ENCODE measurements around the gene CNPY1. TPM values are rescaled to one million over a fixed set of nuclear protein-coding genes. Genes with fewer than 3 reads are reported as not detected.

The CNPY1 gene
- total RNA-seq, 1 donor from 2014 or later = not detected

- TF ChIP-seq, protein P1, sequence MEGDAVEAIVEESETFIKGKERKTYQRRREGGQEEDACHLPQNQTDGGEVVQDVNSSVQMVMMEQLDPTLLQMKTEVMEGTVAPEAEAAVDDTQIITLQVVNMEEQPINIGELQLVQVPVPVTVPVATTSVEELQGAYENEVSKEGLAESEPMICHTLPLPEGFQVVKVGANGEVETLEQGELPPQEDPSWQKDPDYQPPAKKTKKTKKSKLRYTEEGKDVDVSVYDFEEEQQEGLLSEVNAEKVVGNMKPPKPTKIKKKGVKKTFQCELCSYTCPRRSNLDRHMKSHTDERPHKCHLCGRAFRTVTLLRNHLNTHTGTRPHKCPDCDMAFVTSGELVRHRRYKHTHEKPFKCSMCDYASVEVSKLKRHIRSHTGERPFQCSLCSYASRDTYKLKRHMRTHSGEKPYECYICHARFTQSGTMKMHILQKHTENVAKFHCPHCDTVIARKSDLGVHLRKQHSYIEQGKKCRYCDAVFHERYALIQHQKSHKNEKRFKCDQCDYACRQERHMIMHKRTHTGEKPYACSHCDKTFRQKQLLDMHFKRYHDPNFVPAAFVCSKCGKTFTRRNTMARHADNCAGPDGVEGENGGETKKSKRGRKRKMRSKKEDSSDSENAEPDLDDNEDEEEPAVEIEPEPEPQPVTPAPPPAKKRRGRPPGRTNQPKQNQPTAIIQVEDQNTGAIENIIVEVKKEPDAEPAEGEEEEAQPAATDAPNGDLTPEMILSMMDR (IDR thresholded peaks at IDR 0.05; ENCODE audit: partially characterized antibody, unreplicated experiment) = no peak
- H3K4me1 Mint-ChIP-seq (ENCODE audit: low read depth, unreplicated experiment) = peaks cover 8% of the 10 kb centered on the region
- H3K27me3 Mint-ChIP-seq (ENCODE audit: unreplicated experiment) = peaks cover 40% of the 10 kb centered on the region
- H3K4me3 Mint-ChIP-seq (ENCODE audit: unreplicated experiment) = no peak overlapping the region
- H3K36me3 Mint-ChIP-seq (ENCODE audit: unreplicated experiment) = no peaks in the 10 kb centered on the region
- no peak overlapping the region for H3K27ac Mint-ChIP-seq (ENCODE audit: unreplicated experiment)
- no peak for DNase-seq
- H3K9me3 Mint-ChIP-seq (ENCODE audit: unreplicated experiment) = peaks cover 18% of the 10 kb centered on the region
Measured at GRCh38 chr7:155507576-155507975, 38.8 kb downstream of the CNPY1 start.

DNA sequence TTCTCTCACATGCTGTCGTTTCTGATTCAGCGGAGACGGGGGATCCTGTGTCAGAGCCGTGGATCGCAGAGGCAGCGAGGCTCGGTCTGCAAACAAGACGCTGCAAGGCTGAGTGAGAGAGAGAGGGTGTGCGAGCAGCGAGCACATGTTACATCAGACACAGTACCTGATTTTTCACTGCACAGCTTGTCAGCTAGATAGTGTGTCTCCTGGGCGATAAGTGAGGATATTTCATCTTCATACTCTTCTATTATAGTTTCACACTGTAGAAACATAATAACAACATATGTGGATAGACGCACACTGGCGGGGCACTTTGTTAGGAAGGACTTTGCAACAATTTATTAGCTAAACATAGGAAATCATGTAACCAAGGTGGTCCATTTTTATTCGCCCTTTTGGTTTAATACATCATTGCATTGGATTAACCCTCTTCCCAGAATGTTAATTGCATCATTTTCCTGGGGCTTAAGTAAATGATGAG is 39.5 kb downstream of the CNPY1 start:
- DNase-seq = peak; percentile 62
- Mint-ChIP-seq H3K4me1 (ENCODE audit: low read depth, unreplicated experiment) (peaks cover 8% of the 10 kb centered on the region), H3K9me3 (ENCODE audit: unreplicated experiment) (peaks cover 18% of the 10 kb centered on the region), H3K36me3 (ENCODE audit: unreplicated experiment) (no peaks in the 10 kb centered on the region), H3K27ac (ENCODE audit: unreplicated experiment) (no peak overlapping the region), H3K4me3 (ENCODE audit: unreplicated experiment) (peak overlapping the region; percentile 55), H3K27me3 (ENCODE audit: unreplicated experiment) (peaks cover 40% of the 10 kb centered on the region)
- TF ChIP-seq, protein P1 (IDR thresholded peaks at IDR 0.05; ENCODE audit: partially characterized antibody, unreplicated experiment) = no peak

GRCh38 chr7:155505422-155505793 is 41.0 kb downstream of the CNPY1 start:
- peaks cover 38% of the 10 kb centered on the region for H3K27me3 Mint-ChIP-seq (ENCODE audit: unreplicated experiment)

DNA sequence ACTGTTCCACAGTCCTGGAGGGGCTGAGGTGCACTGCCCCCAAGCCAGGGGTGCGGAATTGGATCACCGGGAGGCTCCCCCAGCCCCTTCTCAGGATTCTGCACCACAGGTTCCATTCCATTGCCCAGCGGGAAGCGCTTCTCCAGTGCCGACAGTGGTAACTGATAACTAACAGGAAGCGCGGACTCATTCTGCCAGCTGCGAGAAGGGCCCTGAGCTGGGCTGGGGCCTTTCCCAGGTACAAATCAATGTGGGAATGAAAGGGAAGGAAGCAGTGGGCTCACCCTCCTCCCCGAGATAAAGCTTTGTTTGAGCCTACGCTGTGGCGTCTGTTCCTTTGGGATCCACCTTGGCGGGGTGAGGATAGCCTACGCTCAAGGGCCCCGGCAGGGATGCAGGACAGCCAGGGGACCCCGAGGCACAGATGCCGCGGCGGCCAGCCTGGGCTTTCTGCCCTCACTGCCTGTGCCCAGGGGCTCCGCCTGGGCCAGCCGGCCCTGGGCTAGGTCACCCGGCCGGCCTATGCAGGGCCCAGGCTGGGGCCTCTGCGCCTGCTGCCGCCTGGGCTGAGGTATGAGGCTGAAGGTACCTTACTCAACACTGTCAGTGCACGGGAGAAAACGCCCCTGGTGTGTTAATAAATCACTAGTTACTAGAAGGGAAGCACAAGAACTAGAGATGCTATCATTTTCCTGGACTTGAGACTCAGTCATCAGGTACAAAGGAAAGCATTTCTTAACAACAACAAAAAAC is 49.0 kb downstream of the CNPY1 start:
- TF ChIP-seq, protein P1 (IDR thresholded peaks at IDR 0.05; ENCODE audit: partially characterized antibody, unreplicated experiment) = no peak
- Mint-ChIP-seq H3K36me3 (ENCODE audit: unreplicated experiment) (no peaks in the 10 kb centered on the region), H3K4me3 (ENCODE audit: unreplicated experiment) (no peak overlapping the region), H3K4me1 (ENCODE audit: low read depth, unreplicated experiment) (no peaks in the 10 kb centered on the region), H3K9me3 (ENCODE audit: unreplicated experiment) (no peaks in the 10 kb centered on the region), H3K27me3 (ENCODE audit: unreplicated experiment) (peaks cover 6% of the 10 kb centered on the region), H3K27ac (ENCODE audit: unreplicated experiment) (no peak overlapping the region)
- DNase-seq = no peak

More at GRCh38 chr7:155505422-155505793, 41.0 kb downstream of the CNPY1 start:
- Mint-ChIP-seq H3K4me1 (ENCODE audit: low read depth, unreplicated experiment) (peaks cover 8% of the 10 kb centered on the region), H3K36me3 (ENCODE audit: unreplicated experiment) (no peaks in the 10 kb centered on the region), H3K4me3 (ENCODE audit: unreplicated experiment) (no peak overlapping the region), H3K27ac (ENCODE audit: unreplicated experiment) (no peak overlapping the region), H3K9me3 (ENCODE audit: unreplicated experiment) (peaks cover 16% of the 10 kb centered on the region)
- DNase-seq = no peak
- TF ChIP-seq, protein P1 (IDR thresholded peaks at IDR 0.05; ENCODE audit: partially characterized antibody, unreplicated experiment) = no peak

DNA sequence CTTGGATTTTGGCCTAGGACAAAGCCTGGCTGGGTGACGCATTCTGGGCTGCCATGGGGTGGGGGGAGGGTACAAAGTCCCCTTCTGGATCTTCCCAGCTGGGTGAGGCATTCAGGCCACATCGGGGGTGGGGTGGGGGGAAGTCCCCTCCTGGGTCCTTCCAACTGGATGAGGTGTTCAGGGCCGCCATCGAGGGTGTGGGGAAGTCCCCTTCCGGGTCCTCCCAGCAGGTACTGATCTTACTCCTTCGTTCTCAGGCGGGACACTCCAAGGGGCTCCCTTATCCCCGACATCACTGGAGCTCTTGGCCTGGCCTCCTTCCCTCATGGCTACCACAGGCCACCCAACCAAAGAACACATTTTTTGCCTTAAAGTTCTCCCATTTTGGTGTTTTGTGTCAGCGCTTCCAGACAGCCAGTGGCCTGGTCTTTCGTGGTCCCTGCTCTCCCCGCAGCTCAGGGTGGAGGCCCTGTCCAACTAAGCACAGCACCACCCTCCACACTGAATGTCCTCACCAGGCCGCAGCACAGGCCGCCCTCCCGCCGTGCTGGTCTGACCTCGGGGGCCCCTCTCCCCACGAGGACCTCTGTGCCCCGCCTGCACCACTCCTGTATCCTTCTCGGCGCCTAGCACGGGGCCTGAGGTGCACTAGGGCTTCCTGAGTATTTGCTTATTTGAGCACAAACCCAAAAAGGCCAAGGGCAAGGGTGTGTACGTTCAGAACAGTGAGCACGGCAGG is 49.9 kb downstream of the CNPY1 start:
- H3K4me3 Mint-ChIP-seq (ENCODE audit: unreplicated experiment) = no peak overlapping the region
- TF ChIP-seq, protein P1 (IDR thresholded peaks at IDR 0.05; ENCODE audit: partially characterized antibody, unreplicated experiment) = no peak
- no peak for DNase-seq
- H3K4me1 Mint-ChIP-seq (ENCODE audit: low read depth, unreplicated experiment) = peaks cover 5% of the 10 kb centered on the region
- no peaks in the 10 kb centered on the region for H3K9me3 Mint-ChIP-seq (ENCODE audit: unreplicated experiment)
- H3K27ac Mint-ChIP-seq (ENCODE audit: unreplicated experiment) = no peak overlapping the region
- no peaks in the 10 kb centered on the region for H3K36me3 Mint-ChIP-seq (ENCODE audit: unreplicated experiment)
- H3K27me3 Mint-ChIP-seq (ENCODE audit: unreplicated experiment) = peaks cover 6% of the 10 kb centered on the region
